ENCODE measurements around the gene TMEM69.
"Not testable (repeated sequence)": the region's sequence is repeated elsewhere in the genome, so short reads cannot be mapped to it uniquely, and the experiment has no call there.

The TMEM69 gene

DNA sequence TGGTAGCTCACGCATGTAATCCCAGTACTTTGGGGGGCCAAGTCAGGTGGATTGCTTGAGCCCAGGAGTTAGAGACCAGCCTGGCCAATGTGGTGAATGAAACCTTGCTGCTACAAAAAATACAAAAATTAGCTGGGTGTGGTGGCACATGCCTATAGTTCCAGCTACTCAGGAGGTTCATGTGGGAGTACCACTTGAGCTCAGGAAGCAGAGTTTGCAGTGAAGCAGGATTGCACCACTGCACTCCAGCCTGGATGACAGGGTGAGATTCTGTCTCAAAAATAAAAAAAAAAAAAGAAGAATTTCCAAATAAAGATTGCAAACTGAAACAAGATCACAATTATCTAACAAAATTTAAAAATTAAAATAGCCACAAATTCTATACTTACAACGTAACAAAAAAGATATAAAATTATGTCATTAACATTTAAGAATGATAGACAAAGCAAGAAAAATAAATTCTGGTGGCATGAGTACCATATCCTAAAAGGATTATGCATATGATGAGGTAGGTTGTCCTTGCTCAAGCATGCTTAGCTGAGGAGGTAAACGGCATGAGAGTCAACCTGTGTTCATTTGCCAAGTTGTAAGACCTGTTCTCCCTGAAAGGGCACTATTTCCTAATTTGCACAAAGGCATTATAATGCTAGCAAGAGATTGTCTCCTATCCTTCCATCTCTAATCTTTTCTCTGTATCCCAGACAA lies 42.2 kb downstream of the TMEM69 start:
- no peak for FAIRE-seq

DNA sequence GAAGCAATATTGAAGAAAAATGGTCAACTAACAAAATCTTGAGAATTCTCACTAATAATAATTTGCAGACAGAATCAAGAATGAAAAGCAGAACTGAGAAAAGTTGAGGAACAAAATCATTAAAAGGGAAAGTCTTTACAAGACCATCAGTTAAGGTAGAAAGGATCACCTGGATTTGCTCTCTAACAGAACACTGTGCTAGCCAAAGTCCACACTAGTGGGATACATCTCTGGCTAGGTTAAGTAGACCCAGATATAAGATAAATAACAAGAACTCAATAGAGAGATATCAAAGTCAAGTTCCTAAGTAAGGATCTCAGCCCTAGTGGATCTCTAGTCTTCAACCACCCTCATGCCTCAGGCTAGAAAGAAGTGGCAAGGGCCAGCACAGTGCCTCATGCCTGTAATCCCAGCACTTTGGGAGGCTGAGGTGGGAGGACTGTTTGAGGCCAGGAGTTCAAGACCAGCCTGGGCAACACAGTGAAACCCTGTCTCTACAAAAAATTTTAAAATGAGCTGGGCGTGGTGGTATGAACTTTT lies 42.9 kb downstream of the TMEM69 start:
- peak; percentile 70 for FAIRE-seq
- DNase-seq (ENCODE audit: insufficient read length, low spot score), result no peak

More for the DNA sequence above, 42.2 kb downstream of the TMEM69 start:
- DNase-seq (ENCODE audit: insufficient read length, low spot score), result no peak

DNA sequence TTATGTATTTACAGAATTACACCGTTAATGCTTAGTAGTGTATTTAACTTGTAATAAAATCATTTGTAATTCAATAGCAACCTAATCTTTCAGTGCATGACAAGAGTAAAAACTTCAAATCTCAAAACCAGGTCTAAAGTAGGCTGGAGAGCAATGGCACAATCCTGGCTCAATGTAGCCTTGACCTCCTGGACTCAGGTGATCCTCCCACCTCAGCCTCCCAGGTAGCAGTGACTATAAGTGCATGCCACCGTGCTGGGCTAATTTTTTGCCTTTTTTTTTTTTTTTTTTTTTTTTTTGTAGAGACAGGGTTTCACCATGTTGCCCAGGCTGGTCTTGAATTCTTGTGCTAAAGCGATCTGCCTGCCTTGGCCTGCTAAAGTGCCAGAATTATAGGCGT lies 51.2 kb downstream of the TMEM69 start:
- FAIRE-seq, result no peak
- DNase-seq (ENCODE audit: insufficient read length, low spot score), result no peak

DNA sequence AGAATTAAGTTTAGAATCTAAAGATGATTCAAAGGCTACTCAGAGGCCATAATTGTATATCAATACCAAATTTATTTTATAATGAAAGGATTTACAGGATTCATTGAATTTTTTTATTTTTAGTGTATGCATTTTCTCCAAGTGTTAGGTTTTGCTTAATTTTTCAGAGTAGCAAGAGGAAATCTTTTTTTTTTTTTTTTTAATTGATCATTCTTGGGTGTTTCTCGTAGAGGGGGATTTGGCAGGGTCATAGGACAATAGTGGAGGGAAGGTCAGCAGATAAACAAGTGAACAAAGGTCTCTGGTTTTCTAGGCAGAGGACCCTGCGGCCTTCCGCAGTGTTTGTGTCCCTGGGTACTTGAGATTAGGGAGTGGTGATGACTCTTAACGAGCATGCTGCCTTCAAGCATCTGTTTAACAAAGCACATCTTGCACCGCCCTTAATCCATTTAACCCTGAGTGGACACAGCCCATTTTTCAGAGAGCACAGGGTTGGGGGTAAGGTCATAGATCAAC lies 51.7 kb downstream of the TMEM69 start:
- FAIRE-seq; DNase-seq (ENCODE audit: insufficient read length, low spot score): not testable (repeated sequence)
